NCI-H1417 (cell line): ENCODE measurements around the gene TPRX1.
"Not testable (repeated sequence)": the region's sequence is repeated elsewhere in the genome, so short reads cannot be mapped to it uniquely, and the experiment has no call there.

Source experiments
- DNase-seq, 3 experiments: peaks; one replicate each; lab custom pipeline; 2025; lab: John Stamatoyannopoulos, UW

Gene TPRX1

GRCh38 chr19:47766670-47767069 is 37.7 kb downstream of the TPRX1 start:
- DNase-seq = no peak

GRCh38 chr19:47766359-47766620 is 38.1 kb downstream of the TPRX1 start:
- DNase-seq = no peak

GRCh38 chr19:47765523-47766358 is 38.6 kb downstream of the TPRX1 start:
- peak; percentile 13 to 39 (median 37) for DNase-seq

- DNase-seq = not testable (repeated sequence)
These were observed 39.6 kb downstream of the TPRX1 start for GRCh38 chr19:47764705-47765104.

GRCh38 chr19:47762615-47763308 is 41.6 kb downstream of the TPRX1 start:
- DNase-seq = no peak

GRCh38 chr19:47762151-47762550 is 42.2 kb downstream of the TPRX1 start:
- no peak for DNase-seq

GRCh38 chr19:47761566-47761965 is 42.8 kb downstream of the TPRX1 start:
- no peak for DNase-seq

- DNase-seq = no peak
These were observed 43.7 kb downstream of the TPRX1 start for GRCh38 chr19:47760632-47760999.

- no peak for DNase-seq
These were observed 45.9 kb downstream of the TPRX1 start for GRCh38 chr19:47758443-47758804.

GRCh38 chr19:47757617-47758442 is 46.5 kb downstream of the TPRX1 start:
- no peak for DNase-seq

- no peak for DNase-seq
These were observed 47.3 kb downstream of the TPRX1 start for GRCh38 chr19:47756953-47757608.

- DNase-seq = no peak
These were observed 47.8 kb downstream of the TPRX1 start for GRCh38 chr19:47756627-47756929.

- DNase-seq = no peak
These were observed 48.4 kb downstream of the TPRX1 start for GRCh38 chr19:47755762-47756626.

- no peak for DNase-seq
These were observed 49.1 kb downstream of the TPRX1 start for GRCh38 chr19:47755065-47755761.

- DNase-seq = no peak
These were observed 49.9 kb downstream of the TPRX1 start for GRCh38 chr19:47754206-47755064.

GRCh38 chr19:47752440-47753211 is 51.7 kb downstream of the TPRX1 start:
- no peak for DNase-seq
